HT1080 (cell line): ENCODE data around the gene CPSF7. TPM values are rescaled to one million over a fixed set of nuclear protein-coding genes. Genes with fewer than 3 reads are reported as not detected.

Experiments used
- DNase-seq: peaks from one replicate; pipeline ENCODE4 v3.0.0-alpha.2; 2015; ENCODE audit warnings: low read depth
- small RNA-seq: library from RNA; depleted of rRNA; stranded (forward); fragments of <200 nt; gene quantifications from one replicate; pipeline ENCODE3, GENCODE V24; 2014
- total RNA-seq: library from RNA; depleted of rRNA; stranded (reverse); fragments of >200 nt; shearing (Covaris generic); gene quantifications from 2 replicates; pipeline ENCODE4 v1.2.3, GENCODE V29; 2014; rRNA removed

The CPSF7 gene
- total RNA-seq, 1 experiment from 2014 or later, result 48.1 TPM

GRCh38 chr11:61357233-61357893 is 72.4 kb downstream of the CPSF7 start:
- no peak for DNase-seq

- DNase-seq, result no peak
These were observed 73.1 kb downstream of the CPSF7 start for GRCh38 chr11:61356706-61357105.

- no peak for DNase-seq
These were observed 75.6 kb downstream of the CPSF7 start for GRCh38 chr11:61354208-61354607.

DNA sequence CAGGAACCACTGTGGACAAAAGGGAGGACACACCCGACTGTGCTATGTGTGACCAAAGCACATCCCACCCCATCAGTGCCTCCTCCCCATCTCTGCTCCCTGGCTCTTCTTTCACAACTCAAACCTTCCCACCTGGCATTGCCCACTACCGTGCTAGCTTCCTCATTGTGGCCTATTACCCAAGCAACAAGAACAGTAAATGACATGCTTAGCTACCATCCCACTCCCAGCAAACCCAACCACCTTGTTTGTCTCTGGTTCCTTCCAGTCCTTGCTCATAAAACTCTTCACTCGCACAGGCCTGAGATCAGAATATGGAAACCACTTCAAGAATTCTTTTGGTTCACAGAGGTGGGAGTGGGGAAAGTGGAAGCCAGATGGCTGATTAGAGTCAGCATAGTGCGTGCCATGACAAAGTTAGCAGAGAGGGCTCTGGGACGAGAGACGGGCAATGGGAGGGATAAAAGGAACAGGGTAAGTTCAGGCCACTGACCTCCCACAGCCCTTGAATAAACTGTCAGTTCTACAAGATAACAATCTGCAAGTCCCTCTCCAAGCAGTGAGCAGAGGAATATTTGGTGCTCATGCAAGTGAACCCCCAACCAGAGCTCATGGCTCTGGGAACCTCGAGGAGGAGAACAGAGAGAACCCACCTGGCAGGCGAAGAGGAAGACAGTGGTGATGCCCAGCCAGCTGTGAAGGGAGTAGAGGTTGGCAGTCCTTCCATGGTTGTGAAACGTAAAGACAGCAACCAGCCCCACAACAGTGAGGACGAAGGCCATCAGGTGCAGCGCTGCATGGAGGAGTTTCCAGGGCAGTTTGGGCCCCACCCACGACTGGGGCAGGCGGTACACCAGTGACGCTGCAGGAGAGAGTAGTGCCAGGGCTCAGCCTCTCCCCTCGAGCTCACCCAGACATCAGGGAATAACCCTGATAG is 76.4 kb downstream of the CPSF7 start:
- no peak for DNase-seq

Small RNAs within 50 kb of the gene (small RNA-seq; reads per million reads assigned to genes)
- not detected for gene RN7SL23P

Other genes starting within 250 kb of the CPSF7 start
- not detected in 2 replicates for gene PGA3, start 226.5 kb downstream of the CPSF7 start, total RNA-seq
- not detected in 2 replicates for gene PGA4, start 207.6 kb downstream of the CPSF7 start, total RNA-seq
- gene PGA5, start 188.8 kb downstream of the CPSF7 start, total RNA-seq, result not detected in 2 replicates
- gene VWCE, start 134.7 kb downstream of the CPSF7 start, total RNA-seq, result 0.17 and 0.23 TPM in 2 replicates
- 253 and 271 TPM in 2 replicates for gene DDB1, start 96.9 kb downstream of the CPSF7 start, total RNA-seq
- gene TKFC, start 96.7 kb downstream of the CPSF7 start, total RNA-seq, result 48.8 and 56.6 TPM in 2 replicates
- 49.6 and 68.1 TPM in 2 replicates for gene CYB561A3, start 68.1 kb downstream of the CPSF7 start, total RNA-seq
- 52.5 and 64.2 TPM in 2 replicates for gene TMEM138, start 67.6 kb downstream of the CPSF7 start, total RNA-seq
- gene TMEM216, start 37.4 kb downstream of the CPSF7 start, total RNA-seq, result 20.0 and 23.8 TPM in 2 replicates
- 82.5 and 85.3 TPM in 2 replicates for gene SDHAF2, start 149 bp upstream of the CPSF7 start, total RNA-seq
- not detected in 2 replicates for gene LRRC10B, start 78.8 kb upstream of the CPSF7 start, total RNA-seq
- gene SYT7, start 151.1 kb upstream of the CPSF7 start, total RNA-seq, result 1.8 and 2.0 TPM in 2 replicates